ENCODE measurements around the gene ST8SIA3.

Gene ST8SIA3

GRCh38 chr18:57416542-57416941 is 64.2 kb downstream of the ST8SIA3 start:
- TF ChIP-seq EZH2 (IDR thresholded peaks at IDR 0.05) (no peak), FOXP2 (optimal IDR thresholded peaks at IDR 0.05; ENCODE audit: control extremely low read depth, extremely low read length, insufficient read depth) (no peak), POLR2AphosphoS5 (IDR thresholded peaks at IDR 0.05; ENCODE audit: borderline replicate concordance, low read depth, low read length) (no peak)
- no peaks in the 10 kb centered on the region for H3K9me3 ChIP-seq (ENCODE audit: low read depth, low read length)
- DNase-seq (ENCODE audit: low read depth, low spot score), result no peak
- H3K4me3 ChIP-seq, result no peak overlapping the region
- H3K36me3 ChIP-seq (ENCODE audit: insufficient read depth, low read length), result no peaks in the 10 kb centered on the region
- H3K27ac ChIP-seq, result no peak overlapping the region
- H3K9ac ChIP-seq (ENCODE audit: insufficient read length), result no peak overlapping the region

Measured in SK-N-MC (cell line).